ENCODE data around the gene NEURL3.

The NEURL3 gene

DNA sequence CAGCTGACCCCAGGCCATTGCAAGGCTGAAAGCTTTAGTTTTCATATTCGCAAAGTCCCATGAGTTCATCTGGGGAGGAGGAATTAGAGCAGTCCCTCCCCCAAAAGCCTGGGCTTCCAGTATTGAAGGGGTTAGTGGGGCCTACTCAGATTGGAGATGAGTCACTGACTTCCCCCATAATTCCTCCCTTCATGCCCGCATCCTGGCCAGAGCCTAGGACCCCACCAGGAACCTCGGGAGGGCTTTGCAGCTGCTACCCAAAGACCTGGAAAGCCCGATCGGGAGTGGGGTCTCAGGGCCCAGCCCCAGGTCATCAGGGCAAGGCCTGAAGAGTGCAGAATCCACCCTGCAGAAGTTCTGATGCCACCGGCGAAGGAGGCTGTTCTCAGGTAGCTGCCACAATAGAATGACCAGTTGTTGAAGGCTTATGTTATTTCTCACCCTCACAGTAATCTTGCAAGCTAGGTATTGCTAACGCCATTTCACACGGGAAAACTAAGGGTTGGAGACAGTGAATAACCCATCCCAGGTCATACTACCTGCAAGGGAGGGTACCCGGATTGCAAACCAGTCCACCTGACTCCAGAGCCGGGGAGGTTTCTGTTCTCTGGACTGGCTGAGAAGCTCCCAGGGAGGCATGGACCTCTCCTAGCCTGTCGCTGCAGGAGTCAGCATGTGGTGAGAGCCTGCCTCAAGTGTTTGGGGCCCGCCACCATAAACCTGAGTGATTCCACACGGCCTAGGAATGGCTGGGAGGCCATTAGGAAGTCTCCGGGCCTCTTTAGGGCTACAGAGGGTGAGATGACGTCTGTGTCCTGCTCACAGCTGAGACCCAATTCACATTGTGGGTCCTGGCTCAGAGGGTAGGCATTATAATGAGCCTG is 25.6 kb upstream of the NEURL3 start:
- no peak for DNase-seq (ENCODE audit: low read depth, low spot score)
- CTCF ChIA-PET = interaction anchor here (1.1 to 18.6 kb wide), 7 partner anchors 9 to 538 kb away, joined by 3 to 257 read pairs (median 4); partner anchors contain the start of gene ANKRD39
- TF ChIP-seq, protein P1, sequence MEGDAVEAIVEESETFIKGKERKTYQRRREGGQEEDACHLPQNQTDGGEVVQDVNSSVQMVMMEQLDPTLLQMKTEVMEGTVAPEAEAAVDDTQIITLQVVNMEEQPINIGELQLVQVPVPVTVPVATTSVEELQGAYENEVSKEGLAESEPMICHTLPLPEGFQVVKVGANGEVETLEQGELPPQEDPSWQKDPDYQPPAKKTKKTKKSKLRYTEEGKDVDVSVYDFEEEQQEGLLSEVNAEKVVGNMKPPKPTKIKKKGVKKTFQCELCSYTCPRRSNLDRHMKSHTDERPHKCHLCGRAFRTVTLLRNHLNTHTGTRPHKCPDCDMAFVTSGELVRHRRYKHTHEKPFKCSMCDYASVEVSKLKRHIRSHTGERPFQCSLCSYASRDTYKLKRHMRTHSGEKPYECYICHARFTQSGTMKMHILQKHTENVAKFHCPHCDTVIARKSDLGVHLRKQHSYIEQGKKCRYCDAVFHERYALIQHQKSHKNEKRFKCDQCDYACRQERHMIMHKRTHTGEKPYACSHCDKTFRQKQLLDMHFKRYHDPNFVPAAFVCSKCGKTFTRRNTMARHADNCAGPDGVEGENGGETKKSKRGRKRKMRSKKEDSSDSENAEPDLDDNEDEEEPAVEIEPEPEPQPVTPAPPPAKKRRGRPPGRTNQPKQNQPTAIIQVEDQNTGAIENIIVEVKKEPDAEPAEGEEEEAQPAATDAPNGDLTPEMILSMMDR (IDR thresholded peaks at IDR 0.05; ENCODE audit: insufficient read depth, low read length, missing control alignments) = no peak
- H3K4me3 ChIP-seq (ENCODE audit: low read depth, low read length) = no peak overlapping the region
- POLR2A ChIA-PET = interaction anchor here (0.7 kb wide), 1 partner anchor 31 kb away, joined by 3 read pairs; no protein-coding TSS in a partner anchor

DNA sequence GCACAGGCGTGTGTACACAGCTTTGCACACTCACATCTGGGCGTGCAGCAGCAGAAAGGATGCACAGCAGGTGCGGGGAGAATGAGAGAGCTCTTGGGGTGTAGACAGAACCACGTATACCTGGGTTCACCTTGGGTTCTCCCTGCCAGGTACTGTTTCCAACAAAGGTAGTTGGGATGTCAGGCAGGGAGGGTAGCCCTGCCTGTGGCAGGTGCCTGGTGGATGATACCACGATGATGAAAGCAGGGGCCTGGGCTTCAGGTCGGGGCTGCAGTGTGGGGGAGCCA is 24.9 kb upstream of the NEURL3 start:
- CTCF ChIA-PET = interaction anchor here (1.1 to 18.6 kb wide), 5 partner anchors 19 to 537 kb away, joined by 3 to 257 read pairs (median 4); partner anchors contain the start of gene ANKRD39
- no peak for DNase-seq (ENCODE audit: low read depth, low spot score)
- POLR2A ChIA-PET = no interaction called here
- TF ChIP-seq, protein P1 (IDR thresholded peaks at IDR 0.05; ENCODE audit: insufficient read depth, low read length, missing control alignments) = no peak
- no peak overlapping the region for H3K4me3 ChIP-seq (ENCODE audit: low read depth, low read length)

GRCh38 chr2:96529376-96530143 is 24.4 kb upstream of the NEURL3 start:
- TF ChIP-seq, protein P1 (IDR thresholded peaks at IDR 0.05; ENCODE audit: insufficient read depth, low read length, missing control alignments) = no peak
- CTCF ChIA-PET = interaction anchor here (1.1 to 18.6 kb wide), 5 partner anchors 19 to 537 kb away, joined by 3 to 257 read pairs (median 4); partner anchors contain the start of gene ANKRD39
- DNase-seq (ENCODE audit: low read depth, low spot score) = no peak
- POLR2A ChIA-PET = no interaction called here
- H3K4me3 ChIP-seq (ENCODE audit: low read depth, low read length) = no peak overlapping the region

DNA sequence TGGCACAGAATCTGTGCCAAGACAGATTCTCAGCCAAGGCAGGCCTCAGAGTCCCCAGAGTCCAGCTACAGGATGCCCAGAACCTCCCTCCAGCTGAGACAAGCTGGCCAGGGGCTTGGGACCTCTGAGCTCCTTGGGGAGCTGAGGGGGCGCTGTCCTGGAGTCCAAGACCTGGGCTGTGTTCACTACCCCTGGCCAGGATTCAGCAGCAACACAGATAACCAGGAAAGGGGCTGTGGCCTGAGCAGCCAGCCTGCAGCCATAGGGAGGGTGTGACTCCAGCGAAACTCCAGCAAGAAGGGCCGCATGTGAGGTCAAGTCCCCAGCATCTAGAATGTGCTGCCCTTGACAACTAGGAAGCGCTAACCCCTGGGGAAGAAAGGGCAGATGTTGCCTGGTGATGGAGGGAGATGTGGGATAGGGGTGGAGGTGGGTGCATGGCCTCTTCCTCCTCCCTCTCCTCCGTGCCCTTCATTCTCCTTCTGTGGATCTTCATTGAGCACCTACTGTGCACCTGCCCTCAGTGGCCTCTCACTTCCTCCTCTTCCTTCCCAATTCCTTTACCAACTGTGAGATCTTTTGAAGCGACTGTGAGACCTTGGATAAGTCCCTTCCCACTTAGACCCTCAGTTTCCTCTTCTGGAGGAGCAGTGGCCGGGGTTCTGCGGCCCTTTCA is 23.7 kb upstream of the NEURL3 start:
- ChIA-PET POLR2A (no interaction called here), CTCF (interaction anchor here (1.0 to 18.6 kb wide), 5 partner anchors 12 to 26 kb away, joined by 3 to 257 read pairs (median 8); no protein-coding TSS in a partner anchor)
- TF ChIP-seq, protein P1 (IDR thresholded peaks at IDR 0.05; ENCODE audit: insufficient read depth, low read length, missing control alignments) = no peak
- H3K4me3 ChIP-seq (ENCODE audit: low read depth, low read length) = no peak overlapping the region
- no peak for DNase-seq (ENCODE audit: low read depth, low spot score)

DNA sequence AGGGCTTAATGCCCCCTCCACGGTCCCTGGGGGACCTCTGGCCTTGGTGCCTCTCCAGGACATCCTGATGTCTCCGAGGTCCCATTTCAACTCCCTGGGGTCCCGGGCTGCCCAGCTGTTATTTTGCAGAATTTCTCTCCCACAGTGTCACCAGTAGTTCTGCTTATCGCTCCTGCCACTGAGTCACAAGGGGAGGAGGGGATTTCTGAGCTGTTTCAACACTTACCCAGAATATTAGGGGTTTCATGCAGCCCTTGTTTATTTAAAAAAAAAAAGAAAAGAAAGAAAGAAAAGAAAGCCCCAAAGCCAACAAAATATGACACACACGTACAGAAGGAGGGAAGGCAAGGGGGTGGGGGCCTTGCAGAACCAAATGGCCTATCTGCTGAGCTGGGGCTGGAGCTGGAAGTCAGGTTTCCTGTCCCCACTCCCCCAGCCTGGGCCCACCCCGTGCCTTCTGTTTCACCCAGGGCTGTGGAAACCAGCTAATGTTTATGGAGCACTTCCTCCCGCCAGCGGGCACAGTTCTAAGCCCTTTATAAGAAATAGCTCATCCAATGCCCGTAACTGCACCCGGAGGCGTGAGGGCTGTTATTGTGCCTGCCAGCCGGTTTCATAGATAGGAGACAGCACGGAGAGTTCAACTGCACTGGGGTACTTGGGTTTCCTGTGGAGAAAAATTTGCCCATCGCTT is 23.0 kb upstream of the NEURL3 start:
- H3K4me3 ChIP-seq (ENCODE audit: low read depth, low read length) = peak overlapping the region; percentile 41
- ChIA-PET POLR2A (no interaction called here), CTCF (interaction anchor here (1.0 to 11.4 kb wide), 5 partner anchors 12 to 234 kb away, joined by 3 to 98 read pairs (median 8); no protein-coding TSS in a partner anchor)
- TF ChIP-seq, protein P1 (IDR thresholded peaks at IDR 0.05; ENCODE audit: insufficient read depth, low read length, missing control alignments) = no peak
- no peak for DNase-seq (ENCODE audit: low read depth, low spot score)
